Lower lobe of right lung (tissue), 2 donors: Measurements from ENCODE around the gene GSTP1. TPM values are rescaled to one million over a fixed set of nuclear protein-coding genes. Genes with fewer than 3 reads are reported as not detected.

Source experiments
- ATAC-seq, 2 donors: fragments of 200-7000 bp; cut with Tn5 transposase; one replicate each; pipeline ENCODE4 v1.9.1; 2020 to 2022; ENCODE audit warnings: mild to moderate bottlenecking in 2 of 2, moderate library complexity in 2 of 2
- DNase-seq: peaks from one replicate; pipeline ENCODE4 v3.0.0-alpha.2; 2020
- H3K27ac ChIP-seq: fragments of 200-600 bp; one replicate; pipeline ENCODE4 v1.8.0; 2022
- H3K27me3 ChIP-seq: fragments of 200-600 bp; one replicate; pipeline ENCODE4 v1.8.0; 2022; ENCODE audit warnings: low read depth
- H3K36me3 ChIP-seq: fragments of 200-600 bp; one replicate; pipeline ENCODE4 v1.8.0; 2022; ENCODE audit warnings: mild to moderate bottlenecking
- H3K4me1 ChIP-seq: fragments of 200-600 bp; one replicate; pipeline ENCODE4 v1.8.0; 2022
- H3K4me3 ChIP-seq: fragments of 200-600 bp; one replicate; pipeline ENCODE4 v1.8.0; 2022; ENCODE audit warnings: mild to moderate bottlenecking
- H3K9me3 ChIP-seq: fragments of 200-600 bp; one replicate; pipeline ENCODE4 v1.8.0; 2022
- intact Hi-C: fragments of 100-400 bp; cut with DNase I; formaldehyde crosslinking; loops from one replicate; pipeline ENCODE4 v1.11.0; 2022
- total RNA-seq: library from RNA; stranded (reverse); fragmentation: NEBNext Ultra II Directional; extraction: Animal tissue kit (Norgen Biotek cat#: 25700); gene quantifications from one replicate; pipeline ENCODE4 v1.2.1, GENCODE V29; 2021
- TF ChIP-seq, protein P1 (sequence below): fragments of 200-600 bp; IDR thresholded peaks from one replicate; pipeline ENCODE4 v1.8.0; 2022; ENCODE audit warnings: antibody characterized with exemption, mild to moderate bottlenecking
- donor health status: DM: no; HTN: yes; CAD: no; lungs with severe emphysema.

GSTP1 gene
- total RNA-seq, 1 donor from 2014 or later: 677 TPM

- TF ChIP-seq, protein P1, sequence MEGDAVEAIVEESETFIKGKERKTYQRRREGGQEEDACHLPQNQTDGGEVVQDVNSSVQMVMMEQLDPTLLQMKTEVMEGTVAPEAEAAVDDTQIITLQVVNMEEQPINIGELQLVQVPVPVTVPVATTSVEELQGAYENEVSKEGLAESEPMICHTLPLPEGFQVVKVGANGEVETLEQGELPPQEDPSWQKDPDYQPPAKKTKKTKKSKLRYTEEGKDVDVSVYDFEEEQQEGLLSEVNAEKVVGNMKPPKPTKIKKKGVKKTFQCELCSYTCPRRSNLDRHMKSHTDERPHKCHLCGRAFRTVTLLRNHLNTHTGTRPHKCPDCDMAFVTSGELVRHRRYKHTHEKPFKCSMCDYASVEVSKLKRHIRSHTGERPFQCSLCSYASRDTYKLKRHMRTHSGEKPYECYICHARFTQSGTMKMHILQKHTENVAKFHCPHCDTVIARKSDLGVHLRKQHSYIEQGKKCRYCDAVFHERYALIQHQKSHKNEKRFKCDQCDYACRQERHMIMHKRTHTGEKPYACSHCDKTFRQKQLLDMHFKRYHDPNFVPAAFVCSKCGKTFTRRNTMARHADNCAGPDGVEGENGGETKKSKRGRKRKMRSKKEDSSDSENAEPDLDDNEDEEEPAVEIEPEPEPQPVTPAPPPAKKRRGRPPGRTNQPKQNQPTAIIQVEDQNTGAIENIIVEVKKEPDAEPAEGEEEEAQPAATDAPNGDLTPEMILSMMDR: no peak
- H3K27ac ChIP-seq: no peak overlapping the region
- H3K4me3 ChIP-seq: no peak overlapping the region
- H3K9me3 ChIP-seq: no peaks in the 10 kb centered on the region
- peaks cover 17% of the 10 kb centered on the region for H3K27me3 ChIP-seq
- no peaks in the 10 kb centered on the region for H3K36me3 ChIP-seq
- ATAC-seq (no peak), DNase-seq (no peak)
- H3K4me1 ChIP-seq: peaks cover 6% of the 10 kb centered on the region
- intact Hi-C loops: no loop called here
These were observed 51.6 kb downstream of the GSTP1 start for GRCh38 chr11:67635231-67635521.

Other genes starting within 250 kb of the GSTP1 start
- gene POLD4, start 230.3 kb upstream of the GSTP1 start, total RNA-seq: 86.6 TPM
- 3.7 TPM for gene CLCF1, start 210.2 kb upstream of the GSTP1 start, total RNA-seq
- gene RAD9A, start 191.8 kb upstream of the GSTP1 start, total RNA-seq: 28.9 TPM
- 144 TPM for gene PPP1CA, start 182.0 kb upstream of the GSTP1 start, total RNA-seq
- gene TBC1D10C, start 179.7 kb upstream of the GSTP1 start, total RNA-seq: 45.3 TPM
- 0.71 TPM for gene CARNS1, start 168.1 kb upstream of the GSTP1 start, total RNA-seq
- gene RPS6KB2, start 155.3 kb upstream of the GSTP1 start, total RNA-seq: 42.1 TPM
- 15.7 TPM for gene PTPRCAP, start 146.1 kb upstream of the GSTP1 start, total RNA-seq
- gene CORO1B, start 140.3 kb upstream of the GSTP1 start, total RNA-seq: 150 TPM
- not detected for gene GPR152, start 131.1 kb upstream of the GSTP1 start, total RNA-seq
- 4.0 TPM for gene CABP4, start 128.5 kb upstream of the GSTP1 start, total RNA-seq
- 49.1 TPM for gene TMEM134, start 114.6 kb upstream of the GSTP1 start, total RNA-seq
- gene AIP, start 100.8 kb upstream of the GSTP1 start, total RNA-seq: 85.2 TPM
- gene PITPNM1, start 78.4 kb upstream of the GSTP1 start, total RNA-seq: 54.1 TPM
- gene CDK2AP2, start 75.7 kb upstream of the GSTP1 start, total RNA-seq: 79.7 TPM
- not detected for gene CABP2, start 60.4 kb upstream of the GSTP1 start, total RNA-seq
- 143 TPM for gene NDUFV1, start 23.1 kb downstream of the GSTP1 start, total RNA-seq
- 8.8 TPM for gene NUDT8, start 46.1 kb downstream of the GSTP1 start, total RNA-seq
- not detected for gene TBX10, start 56.0 kb downstream of the GSTP1 start, total RNA-seq
- gene ACY3, start 66.9 kb downstream of the GSTP1 start, total RNA-seq: not detected
- 0.65 TPM for gene ALDH3B2, start 90.8 kb downstream of the GSTP1 start, total RNA-seq